GM12875 (cell line): ENCODE measurements around the gene CADM1.

Experiments used
- H3K4me3 ChIP-seq: one replicate; pipeline ENCODE4 v1.5.1; 2011; ENCODE audit warnings: low read depth, low read length, control low read depth
- TF ChIP-seq, protein P1 (sequence below): IDR thresholded peaks from 2 replicates; pipeline ENCODE4 v1.5.1; 2011; ENCODE audit warnings: low read depth, mild to moderate bottlenecking, control low read depth, inconsistent platforms, low read length, moderate library complexity, borderline replicate concordance; ENCODE audit not compliant: insufficient read depth

CADM1 gene

DNA sequence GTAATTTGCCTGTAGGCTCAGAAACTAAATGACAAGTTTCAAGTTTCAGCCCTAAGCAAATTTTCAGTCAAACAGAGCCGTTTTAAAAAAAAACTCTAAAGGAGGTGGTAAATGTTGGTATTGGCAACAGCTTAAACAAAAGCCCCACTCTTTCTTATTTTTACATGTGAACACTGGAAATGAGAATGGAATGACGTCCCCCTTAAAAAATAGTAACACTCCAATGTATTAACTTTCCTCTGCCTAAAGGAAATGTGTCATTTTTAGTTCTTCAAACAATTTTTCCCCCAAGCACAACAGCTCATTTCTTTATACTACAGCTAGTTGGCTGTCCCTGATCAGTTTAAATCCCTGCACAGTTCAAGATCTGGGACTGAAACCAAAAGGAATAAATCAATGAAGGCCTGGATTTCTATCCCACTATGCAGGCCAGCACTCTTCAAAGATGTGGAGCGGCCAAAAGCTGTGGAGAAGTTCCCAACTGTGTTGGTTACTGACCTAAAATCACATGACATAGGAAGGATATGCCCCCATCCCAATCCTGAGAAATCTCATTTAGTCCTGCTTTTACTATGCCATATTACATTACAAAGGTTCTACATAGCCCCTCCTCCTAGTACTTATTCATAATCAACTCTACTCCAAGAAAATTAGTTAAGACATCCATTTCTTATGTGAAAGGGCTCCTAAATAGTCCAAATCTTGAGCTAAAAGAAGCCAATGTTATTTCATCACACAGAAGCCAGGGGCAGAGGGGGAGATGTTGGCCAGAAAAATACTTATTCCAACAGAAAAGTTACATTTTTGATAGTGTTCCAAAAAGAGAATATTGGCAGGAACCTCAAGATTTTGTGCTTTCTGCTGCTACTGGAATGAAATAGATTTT lies 95.9 kb downstream of the CADM1 start:
- TF ChIP-seq, protein P1, sequence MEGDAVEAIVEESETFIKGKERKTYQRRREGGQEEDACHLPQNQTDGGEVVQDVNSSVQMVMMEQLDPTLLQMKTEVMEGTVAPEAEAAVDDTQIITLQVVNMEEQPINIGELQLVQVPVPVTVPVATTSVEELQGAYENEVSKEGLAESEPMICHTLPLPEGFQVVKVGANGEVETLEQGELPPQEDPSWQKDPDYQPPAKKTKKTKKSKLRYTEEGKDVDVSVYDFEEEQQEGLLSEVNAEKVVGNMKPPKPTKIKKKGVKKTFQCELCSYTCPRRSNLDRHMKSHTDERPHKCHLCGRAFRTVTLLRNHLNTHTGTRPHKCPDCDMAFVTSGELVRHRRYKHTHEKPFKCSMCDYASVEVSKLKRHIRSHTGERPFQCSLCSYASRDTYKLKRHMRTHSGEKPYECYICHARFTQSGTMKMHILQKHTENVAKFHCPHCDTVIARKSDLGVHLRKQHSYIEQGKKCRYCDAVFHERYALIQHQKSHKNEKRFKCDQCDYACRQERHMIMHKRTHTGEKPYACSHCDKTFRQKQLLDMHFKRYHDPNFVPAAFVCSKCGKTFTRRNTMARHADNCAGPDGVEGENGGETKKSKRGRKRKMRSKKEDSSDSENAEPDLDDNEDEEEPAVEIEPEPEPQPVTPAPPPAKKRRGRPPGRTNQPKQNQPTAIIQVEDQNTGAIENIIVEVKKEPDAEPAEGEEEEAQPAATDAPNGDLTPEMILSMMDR: no peak
- no peak overlapping the region for H3K4me3 ChIP-seq

DNA sequence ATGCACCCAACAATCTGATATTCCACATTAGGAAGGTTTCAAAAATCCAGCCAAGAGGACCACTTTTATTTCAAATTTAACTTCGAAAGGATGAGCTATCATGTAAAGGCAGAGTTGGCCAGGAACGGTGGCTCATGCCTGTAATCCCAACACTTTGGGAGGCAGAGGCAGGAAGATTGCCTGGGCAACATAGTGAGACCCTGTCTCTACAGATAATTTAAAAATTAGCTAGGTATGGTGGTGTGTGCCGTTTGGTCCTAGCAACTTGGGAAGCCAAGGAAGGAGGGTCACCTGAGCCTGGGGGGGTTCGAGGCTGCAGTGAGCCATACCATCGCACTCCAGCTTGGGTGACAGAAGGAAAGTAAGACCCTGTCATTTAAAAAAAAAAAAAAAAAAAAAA lies 96.7 kb downstream of the CADM1 start:
- H3K4me3 ChIP-seq: no peak overlapping the region
- TF ChIP-seq, protein P1: no peak

DNA sequence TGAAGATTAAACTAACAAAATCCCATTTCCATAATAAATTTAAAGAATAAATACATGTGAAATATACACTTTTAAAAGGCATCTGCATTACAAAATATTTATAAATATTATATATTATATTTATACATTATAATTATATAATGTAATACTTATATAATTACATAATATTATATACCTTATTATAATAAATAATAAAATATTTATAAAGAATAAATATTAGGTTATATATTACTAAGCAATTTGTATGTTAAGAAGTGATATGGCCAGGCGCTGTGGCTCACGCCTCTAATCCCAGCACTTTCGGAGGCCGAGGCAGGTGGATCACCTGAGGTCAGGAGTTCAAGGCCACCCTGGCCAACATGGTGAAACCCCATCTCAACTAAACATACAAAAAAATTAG lies 97.8 kb downstream of the CADM1 start:
- no peak overlapping the region for H3K4me3 ChIP-seq
- TF ChIP-seq, protein P1: no peak

DNA sequence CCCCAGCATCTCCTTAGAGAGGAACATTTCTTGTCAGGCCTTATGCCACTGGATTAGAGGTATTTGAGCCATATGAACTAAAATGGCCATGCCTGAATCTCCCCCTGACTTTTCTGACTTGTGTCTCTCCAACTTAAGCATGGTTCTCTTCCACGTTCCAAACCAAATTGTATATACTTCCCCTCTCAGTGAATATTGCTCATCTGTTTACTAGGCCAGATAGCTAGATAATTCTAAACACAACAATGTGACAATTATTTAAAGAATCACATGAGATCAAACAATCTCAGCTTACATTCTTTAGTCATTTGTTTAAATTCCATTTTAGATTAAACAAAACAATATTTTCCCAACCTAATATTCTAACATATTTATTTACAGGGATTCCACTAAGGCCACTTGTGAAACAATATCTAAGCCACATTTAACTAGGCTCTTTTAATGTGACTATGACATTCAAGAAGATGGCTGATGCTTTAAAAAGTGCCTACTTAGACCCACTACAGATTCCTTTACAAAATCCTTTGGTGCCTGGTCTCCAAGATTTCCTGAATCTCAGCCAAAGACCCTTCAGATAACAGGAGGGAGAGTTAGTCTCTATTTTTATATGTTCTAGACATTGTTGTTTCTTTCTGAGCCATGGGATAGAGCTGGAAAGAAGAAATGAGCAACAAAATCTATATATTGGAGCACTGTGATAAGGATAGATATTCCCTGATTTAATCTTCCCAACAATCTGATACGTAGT lies 105.7 kb downstream of the CADM1 start:
- no peak overlapping the region for H3K4me3 ChIP-seq
- TF ChIP-seq, protein P1: no peak

DNA sequence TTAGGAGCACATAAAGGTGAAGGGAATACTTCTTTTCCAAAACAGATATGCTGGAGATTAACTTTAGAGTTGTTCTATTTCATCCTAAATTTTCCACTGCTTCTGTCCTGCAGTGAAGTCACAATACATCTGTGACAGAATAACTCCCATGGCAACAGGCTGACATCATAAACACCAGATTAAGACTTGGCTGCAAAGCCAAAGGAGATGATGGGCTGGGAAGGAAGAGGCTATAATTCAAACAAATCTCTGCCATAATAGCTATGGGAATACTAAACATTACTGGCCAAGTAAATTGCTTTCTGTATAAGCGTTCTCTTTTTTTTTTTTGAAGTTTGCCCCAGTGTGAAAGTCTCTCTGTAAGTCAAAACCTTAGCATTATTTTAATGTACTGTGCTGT lies 107.7 kb downstream of the CADM1 start:
- TF ChIP-seq, protein P1: no peak
- H3K4me3 ChIP-seq: no peak overlapping the region

DNA sequence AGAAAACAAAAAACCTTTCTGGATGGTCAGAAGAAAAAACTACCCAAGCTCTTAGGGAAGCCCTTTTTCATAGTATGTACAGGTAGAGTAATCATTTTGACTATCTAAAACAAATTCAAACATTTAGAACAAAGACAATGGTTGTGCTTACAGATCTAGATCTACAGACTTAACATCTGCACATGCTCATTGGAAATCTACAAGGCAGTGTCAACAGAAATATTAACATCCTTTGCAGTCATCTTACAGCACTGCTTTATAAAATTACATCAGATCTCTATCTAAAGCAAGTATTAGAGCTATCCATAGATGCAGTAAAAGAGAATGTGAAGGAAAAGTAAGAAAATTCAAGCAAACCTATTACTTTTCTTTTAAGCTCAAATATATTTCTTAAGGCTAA lies 110.3 kb downstream of the CADM1 start:
- TF ChIP-seq, protein P1: no peak
- H3K4me3 ChIP-seq: no peak overlapping the region

DNA sequence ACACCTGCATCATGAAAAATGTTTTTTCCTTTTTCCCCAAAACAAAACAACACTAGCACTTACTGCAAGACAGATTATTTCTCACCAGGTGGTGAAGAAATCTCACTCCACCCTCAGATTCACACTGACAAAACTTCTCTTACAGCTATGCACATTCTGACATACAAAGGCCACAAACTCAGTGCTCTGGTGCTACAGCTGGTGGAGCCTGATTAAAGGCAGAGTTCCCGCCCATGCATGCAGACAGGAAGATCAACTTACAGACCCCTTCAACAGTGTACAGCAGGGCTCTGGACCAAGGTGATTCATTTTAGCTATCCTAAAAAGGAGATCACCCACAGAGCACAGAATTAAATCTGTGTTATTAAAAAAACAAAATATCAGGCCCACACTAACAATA lies 112.6 kb downstream of the CADM1 start:
- TF ChIP-seq, protein P1: no peak
- H3K4me3 ChIP-seq: no peak overlapping the region
